UCSD-AML1 (cell line): ENCODE measurements around the gene CNKSR3.

Source experiments
- DNase-seq: peaks from one replicate; lab custom pipeline; 2025; ENCODE audit not compliant: unreplicated experiment; lab: John Stamatoyannopoulos, UW

The CNKSR3 gene

GRCh38 chr6:154479771-154480639, 30.5 kb downstream of the CNKSR3 start:
- DNase-seq, result no peak

- no peak for DNase-seq
These were observed 31.1 kb downstream of the CNKSR3 start for GRCh38 chr6:154479351-154479769.

GRCh38 chr6:154478701-154479060, 31.8 kb downstream of the CNKSR3 start:
- DNase-seq, result no peak

GRCh38 chr6:154478021-154478700, 32.3 kb downstream of the CNKSR3 start:
- DNase-seq, result peak; percentile 30

GRCh38 chr6:154476494-154476893, 34.0 kb downstream of the CNKSR3 start:
- DNase-seq, result no peak

- no peak for DNase-seq
These were observed 35.6 kb downstream of the CNKSR3 start for GRCh38 chr6:154474648-154475428.

GRCh38 chr6:154473324-154473723, 37.2 kb downstream of the CNKSR3 start:
- DNase-seq, result no peak

GRCh38 chr6:154471609-154472362, 38.7 kb downstream of the CNKSR3 start:
- no peak for DNase-seq

GRCh38 chr6:154469306-154469935, 41.1 kb downstream of the CNKSR3 start:
- no peak for DNase-seq

- no peak for DNase-seq
These were observed 41.7 kb downstream of the CNKSR3 start for GRCh38 chr6:154468760-154469159.

- DNase-seq, result no peak
These were observed 43.4 kb downstream of the CNKSR3 start for GRCh38 chr6:154466971-154467679.

- no peak for DNase-seq
These were observed 44.3 kb downstream of the CNKSR3 start for GRCh38 chr6:154466139-154466538.

- no peak for DNase-seq
These were observed 46.7 kb downstream of the CNKSR3 start for GRCh38 chr6:154463573-154464419.

- no peak for DNase-seq
These were observed 48.1 kb downstream of the CNKSR3 start for GRCh38 chr6:154462425-154462824.

GRCh38 chr6:154461348-154461747, 49.1 kb downstream of the CNKSR3 start:
- no peak for DNase-seq

GRCh38 chr6:154460306-154461071, 50.0 kb downstream of the CNKSR3 start:
- DNase-seq, result no peak

GRCh38 chr6:154459513-154459912, 51.0 kb downstream of the CNKSR3 start:
- DNase-seq, result no peak
